NCI-H2171 treated with DMSO at 0.1 percent for 48 hours (cell line): ENCODE results near the gene NDUFAF2.
"Not testable (repeated sequence)": the region's sequence is repeated elsewhere in the genome, so short reads cannot be mapped to it uniquely, and the experiment has no call there.

Source experiments
- DNase-seq: peaks from one replicate; lab custom pipeline; 2025; lab: John Stamatoyannopoulos, UW

NDUFAF2 gene

GRCh38 chr5:61177716-61178115 lies 232.7 kb downstream of the NDUFAF2 start:
- DNase-seq: no peak

GRCh38 chr5:61178702-61179101 lies 233.7 kb downstream of the NDUFAF2 start:
- DNase-seq: no peak

GRCh38 chr5:61180886-61181285 lies 235.9 kb downstream of the NDUFAF2 start:
- no peak for DNase-seq

GRCh38 chr5:61182449-61182848 lies 237.4 kb downstream of the NDUFAF2 start:
- no peak for DNase-seq

- no peak for DNase-seq
Measured at GRCh38 chr5:61183538-61183937, 238.5 kb downstream of the NDUFAF2 start.

GRCh38 chr5:61184708-61185107 lies 239.7 kb downstream of the NDUFAF2 start:
- DNase-seq: no peak

GRCh38 chr5:61186634-61187033 lies 241.6 kb downstream of the NDUFAF2 start:
- DNase-seq: no peak

- not testable (repeated sequence) for DNase-seq
Measured at GRCh38 chr5:61187352-61187751, 242.3 kb downstream of the NDUFAF2 start.

GRCh38 chr5:61187826-61188225 lies 242.8 kb downstream of the NDUFAF2 start:
- not testable (repeated sequence) for DNase-seq

- DNase-seq: no peak
Measured at GRCh38 chr5:61198606-61199005, 253.6 kb downstream of the NDUFAF2 start.

GRCh38 chr5:61200582-61201155 lies 255.7 kb downstream of the NDUFAF2 start:
- no peak for DNase-seq

- DNase-seq: no peak
Measured at GRCh38 chr5:61202213-61202612, 257.2 kb downstream of the NDUFAF2 start.
